ENCODE measurements around the gene VPS13D. TPM values are rescaled to one million over a fixed set of nuclear protein-coding genes. Genes with fewer than 3 reads are reported as not detected.

VPS13D gene
- total and polyA plus RNA-seq, 2 donors: 27.2 to 59.4 TPM

DNA sequence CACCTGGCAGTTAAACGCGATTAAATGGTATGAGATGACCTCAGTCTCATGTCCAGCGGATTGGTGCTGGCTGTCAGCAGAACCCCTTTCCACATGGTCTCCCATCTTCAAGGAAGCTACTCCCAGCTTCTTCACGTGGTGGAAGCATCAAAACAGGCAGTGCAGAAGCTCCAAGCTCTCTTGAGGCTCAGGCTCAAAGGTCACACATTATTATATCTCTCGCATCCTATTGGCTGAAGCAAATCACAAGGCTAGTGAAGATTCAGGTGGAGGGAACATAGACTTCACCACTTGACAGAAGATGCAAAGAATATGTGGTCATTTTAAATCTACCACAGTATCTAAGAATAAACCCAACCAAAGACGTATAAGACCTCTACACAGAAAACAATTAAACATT lies 181.9 kb downstream of the VPS13D start:
- DNase-seq (ENCODE audit: extremely low spot score): no peak
- no peak overlapping the region for H3K4me3 ChIP-seq (ENCODE audit: low read depth, low read length)
- 97% methylated on average over 6 of the region's 6 CpGs for WGBS

DNA sequence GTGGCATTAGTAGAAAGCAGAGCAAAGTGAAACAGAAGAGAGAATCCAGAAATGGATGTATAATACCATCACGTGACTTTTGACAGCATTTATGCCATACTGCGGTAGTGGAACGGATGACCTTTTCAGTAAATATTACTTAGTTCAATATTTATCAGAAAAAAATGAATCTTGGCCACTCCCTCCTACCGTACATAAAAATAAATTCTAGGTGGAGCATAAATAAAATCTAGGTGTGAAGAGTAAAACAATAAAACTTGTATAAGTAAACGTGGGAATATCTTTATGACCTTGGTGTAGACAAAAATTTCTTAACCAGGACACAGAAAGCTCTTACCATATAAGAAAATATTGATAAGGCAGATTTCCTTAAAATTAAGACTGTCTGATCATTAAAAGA lies 182.6 kb downstream of the VPS13D start:
- H3K4me1 ChIP-seq (ENCODE audit: insufficient read depth): no peaks in the 10 kb centered on the region
- no peak overlapping the region for H3K27ac ChIP-seq (ENCODE audit: low read depth)
- H3K36me3 ChIP-seq (ENCODE audit: insufficient read depth): peaks cover 2% of the 10 kb centered on the region
- 94% methylated on average over 5 of the region's 5 CpGs for WGBS
- H3K4me3 ChIP-seq (ENCODE audit: low read depth, low read length): no peak overlapping the region
- no peak for DNase-seq (ENCODE audit: extremely low spot score)

More for the DNA sequence above, 181.9 kb downstream of the VPS13D start:
- H3K27ac ChIP-seq (ENCODE audit: low read depth): no peak overlapping the region
- peaks cover under 1% of the 10 kb centered on the region for H3K36me3 ChIP-seq (ENCODE audit: insufficient read depth)
- no peaks in the 10 kb centered on the region for H3K4me1 ChIP-seq (ENCODE audit: insufficient read depth)

DNA sequence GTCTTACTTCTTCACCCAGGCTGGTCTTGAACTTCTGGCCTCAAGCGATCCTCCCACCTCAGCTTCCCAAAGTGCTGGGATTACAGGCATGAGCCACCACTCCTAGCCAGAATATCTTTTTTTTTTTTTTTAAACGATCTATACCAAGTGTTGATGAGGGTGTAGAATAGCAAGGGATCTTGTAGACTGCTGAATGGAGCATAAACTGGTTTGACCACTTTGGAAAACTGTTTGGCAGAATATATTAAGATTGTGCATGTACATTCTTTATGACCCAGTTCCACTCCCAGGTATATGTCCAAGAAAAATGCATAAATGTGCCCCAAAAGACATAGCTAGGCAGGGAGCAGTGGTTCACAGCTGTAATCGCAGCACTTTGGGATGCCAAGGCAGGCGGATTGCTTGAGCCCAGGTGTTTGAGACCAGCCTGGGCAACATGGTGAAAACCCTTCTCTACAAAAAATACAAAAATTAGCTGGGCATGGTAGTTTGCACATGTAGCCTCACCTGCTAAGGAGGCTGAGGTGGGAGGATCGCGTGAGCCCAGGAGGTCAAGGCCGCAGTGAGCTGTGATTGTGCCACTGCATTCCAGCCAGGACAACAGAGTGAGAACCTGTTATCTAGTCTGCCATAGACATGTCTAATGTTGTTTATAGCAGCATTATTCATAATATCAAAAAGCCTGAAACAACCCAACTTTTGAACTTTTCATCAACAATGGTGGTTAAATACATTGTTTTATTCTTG lies 184.0 kb downstream of the VPS13D start:
- Histone ChIP-seq H3K27ac (ENCODE audit: low read depth) (no peak overlapping the region), H3K4me1 (ENCODE audit: insufficient read depth) (no peaks in the 10 kb centered on the region), H3K4me3 (ENCODE audit: low read depth, low read length) (no peak overlapping the region), H3K36me3 (ENCODE audit: insufficient read depth) (peaks cover 5% of the 10 kb centered on the region)
- DNase-seq (ENCODE audit: extremely low spot score): no peak
- WGBS: 95% methylated on average over 7 of the region's 7 CpGs

DNA sequence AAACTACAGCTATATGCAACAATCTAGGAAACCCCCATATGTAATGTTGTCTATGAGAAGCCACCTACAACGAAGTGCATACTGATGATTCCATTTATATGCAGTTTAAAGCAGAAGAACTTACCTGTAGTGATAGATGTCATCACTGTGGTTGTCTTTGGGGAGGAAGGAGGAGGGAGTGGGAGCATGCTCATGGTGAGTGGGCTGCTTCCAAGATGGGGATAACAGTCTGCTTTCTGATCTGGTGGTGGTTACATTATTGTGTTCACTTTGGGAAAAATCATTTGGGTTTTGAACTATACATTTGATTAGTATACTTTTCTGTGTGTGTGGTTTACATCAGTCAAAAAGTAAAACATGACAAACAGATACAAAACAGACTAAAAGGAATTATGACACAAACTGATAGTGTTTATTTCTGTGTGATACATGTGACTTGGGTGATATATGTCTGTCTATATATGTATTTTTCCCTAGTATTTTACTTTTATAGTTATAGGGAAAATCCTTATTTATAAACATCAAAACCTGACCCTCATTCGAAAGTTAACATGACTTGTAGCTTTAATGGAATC lies 184.7 kb downstream of the VPS13D start:
- H3K27ac ChIP-seq (ENCODE audit: low read depth): no peak overlapping the region
- no peak overlapping the region for H3K4me3 ChIP-seq (ENCODE audit: low read depth, low read length)
- WGBS: 90% methylated on average over 2 of the region's 2 CpGs
- peaks cover 5% of the 10 kb centered on the region for H3K36me3 ChIP-seq (ENCODE audit: insufficient read depth)
- no peaks in the 10 kb centered on the region for H3K4me1 ChIP-seq (ENCODE audit: insufficient read depth)
- no peak for DNase-seq (ENCODE audit: extremely low spot score)

DNA sequence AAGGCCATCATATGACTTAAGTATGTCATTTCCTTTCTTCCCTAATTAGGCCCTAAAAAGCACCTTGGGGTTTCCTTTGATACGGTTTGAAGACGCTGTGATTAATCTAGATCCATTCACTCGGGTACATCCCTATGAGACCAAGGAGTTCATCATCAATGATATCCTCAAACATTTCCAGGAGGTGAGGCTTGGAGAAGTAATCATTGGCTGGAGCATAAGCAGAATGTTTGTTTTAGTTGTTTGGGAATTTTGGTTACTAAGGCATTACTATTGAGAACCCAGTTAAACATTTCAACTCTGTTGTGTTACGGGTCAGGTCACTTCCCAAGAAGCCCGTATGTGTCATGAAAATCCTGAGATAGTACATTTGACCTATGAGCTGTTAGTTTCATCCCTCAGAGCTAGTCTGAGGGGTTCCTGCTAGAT lies 185.2 kb downstream of the VPS13D start:
- no peak for DNase-seq (ENCODE audit: extremely low spot score)
- Histone ChIP-seq H3K4me3 (ENCODE audit: low read depth, low read length) (no peak overlapping the region), H3K36me3 (ENCODE audit: insufficient read depth) (peaks cover 5% of the 10 kb centered on the region), H3K4me1 (ENCODE audit: insufficient read depth) (no peaks in the 10 kb centered on the region), H3K27ac (ENCODE audit: low read depth) (no peak overlapping the region)
- 83% methylated on average over 5 of the region's 5 CpGs for WGBS

DNA sequence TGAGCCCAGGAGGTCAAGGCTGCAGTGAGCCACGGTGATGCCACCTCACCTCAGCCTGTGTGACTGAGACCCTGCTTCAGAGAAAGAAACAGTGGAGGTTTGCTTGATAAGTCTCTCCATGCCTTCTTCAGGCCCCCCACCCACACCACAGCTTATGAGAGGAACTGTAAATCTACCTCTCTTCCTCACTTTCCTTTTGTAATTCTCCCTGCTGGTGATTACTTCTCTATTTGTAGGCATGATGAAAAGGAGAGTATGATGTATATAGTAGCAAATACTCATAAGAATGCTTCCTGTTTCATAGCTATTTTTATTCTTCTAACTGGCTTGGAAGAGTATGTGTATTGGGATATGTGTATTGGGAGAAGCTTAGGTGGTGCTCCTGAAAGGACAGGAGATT lies 186.3 kb downstream of the VPS13D start:
- WGBS: 94% methylated on average over 1 of the region's 1 CpG
- DNase-seq (ENCODE audit: extremely low spot score): no peak
- Histone ChIP-seq H3K27ac (ENCODE audit: low read depth) (no peak overlapping the region), H3K36me3 (ENCODE audit: insufficient read depth) (peaks cover 5% of the 10 kb centered on the region), H3K4me3 (ENCODE audit: low read depth, low read length) (no peak overlapping the region), H3K4me1 (ENCODE audit: insufficient read depth) (no peaks in the 10 kb centered on the region)

DNA sequence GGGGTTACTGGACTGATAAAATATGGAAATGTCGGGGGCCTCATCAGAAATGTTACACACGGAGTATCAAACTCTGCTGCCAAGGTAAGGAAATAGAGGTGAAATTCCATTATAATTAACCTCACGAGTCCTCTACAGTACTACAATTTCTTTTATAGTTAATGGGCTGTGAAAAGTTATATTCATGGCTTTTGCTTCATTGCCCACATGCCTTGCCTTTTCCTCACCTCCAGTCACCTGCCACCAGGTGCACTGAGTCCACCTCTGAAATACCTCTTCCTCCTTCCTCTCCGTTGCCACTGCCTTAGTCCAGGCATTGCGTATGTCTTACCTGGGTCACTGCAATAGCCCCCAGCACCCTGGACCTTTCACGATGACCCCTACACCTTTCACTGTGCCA lies 186.9 kb downstream of the VPS13D start:
- no peak for DNase-seq (ENCODE audit: extremely low spot score)
- 95% methylated on average over 6 of the region's 6 CpGs for WGBS

DNA sequence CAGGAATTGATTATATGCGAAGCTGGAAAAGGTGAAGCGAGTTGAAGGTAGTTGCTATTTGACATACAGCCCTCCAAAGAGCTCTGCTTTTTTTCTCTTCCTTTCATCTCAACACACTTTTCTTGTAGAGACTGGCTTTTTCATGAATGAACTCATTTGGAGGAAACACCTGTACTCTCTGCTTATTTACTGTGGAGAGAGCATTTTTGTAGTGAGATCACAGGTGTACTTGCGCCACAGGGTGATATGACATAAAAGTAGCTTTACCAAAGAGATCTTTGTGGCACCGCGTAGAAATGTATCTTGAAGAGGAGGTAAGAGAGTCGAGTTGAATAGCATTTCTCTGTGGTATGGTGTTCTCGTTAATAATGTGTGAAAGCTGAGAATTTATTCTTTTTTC lies 187.6 kb downstream of the VPS13D start:
- Histone ChIP-seq H3K4me1 (ENCODE audit: insufficient read depth) (no peaks in the 10 kb centered on the region), H3K36me3 (ENCODE audit: insufficient read depth) (peaks cover 5% of the 10 kb centered on the region), H3K4me3 (ENCODE audit: low read depth, low read length) (no peak overlapping the region), H3K27ac (ENCODE audit: low read depth) (no peak overlapping the region)
- 97% methylated on average over 7 of the region's 7 CpGs for WGBS
- DNase-seq (ENCODE audit: extremely low spot score): no peak

More for the DNA sequence above, 186.9 kb downstream of the VPS13D start:
- Histone ChIP-seq H3K36me3 (ENCODE audit: insufficient read depth) (peaks cover 5% of the 10 kb centered on the region), H3K4me3 (ENCODE audit: low read depth, low read length) (no peak overlapping the region), H3K27ac (ENCODE audit: low read depth) (no peak overlapping the region), H3K4me1 (ENCODE audit: insufficient read depth) (no peaks in the 10 kb centered on the region)

DNA sequence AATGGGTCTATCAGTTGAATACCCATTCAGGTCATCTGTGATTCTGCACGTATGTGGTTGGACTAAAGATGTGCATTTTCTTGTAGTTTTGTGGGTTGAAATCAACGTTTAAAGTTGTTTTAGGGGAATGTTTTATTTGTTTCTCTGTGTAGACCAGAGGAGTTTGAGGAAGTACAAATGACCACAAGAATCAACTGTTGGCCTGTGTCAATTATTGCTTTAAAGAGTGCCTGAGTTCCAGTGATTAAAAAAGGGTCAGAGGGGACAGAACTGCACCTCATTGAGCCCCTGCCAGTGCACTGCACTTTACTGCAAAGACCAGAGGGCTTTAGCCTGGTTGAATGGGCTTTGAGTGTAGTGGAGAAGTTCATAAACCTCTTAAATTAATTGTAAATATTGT lies 190.3 kb downstream of the VPS13D start:
- Histone ChIP-seq H3K36me3 (ENCODE audit: insufficient read depth) (peaks cover 5% of the 10 kb centered on the region), H3K27ac (ENCODE audit: low read depth) (no peak overlapping the region), H3K4me1 (ENCODE audit: insufficient read depth) (no peaks in the 10 kb centered on the region), H3K4me3 (ENCODE audit: low read depth, low read length) (no peak overlapping the region)
- DNase-seq (ENCODE audit: extremely low spot score): no peak
- WGBS: 70% methylated on average over 2 of the region's 2 CpGs

DNA sequence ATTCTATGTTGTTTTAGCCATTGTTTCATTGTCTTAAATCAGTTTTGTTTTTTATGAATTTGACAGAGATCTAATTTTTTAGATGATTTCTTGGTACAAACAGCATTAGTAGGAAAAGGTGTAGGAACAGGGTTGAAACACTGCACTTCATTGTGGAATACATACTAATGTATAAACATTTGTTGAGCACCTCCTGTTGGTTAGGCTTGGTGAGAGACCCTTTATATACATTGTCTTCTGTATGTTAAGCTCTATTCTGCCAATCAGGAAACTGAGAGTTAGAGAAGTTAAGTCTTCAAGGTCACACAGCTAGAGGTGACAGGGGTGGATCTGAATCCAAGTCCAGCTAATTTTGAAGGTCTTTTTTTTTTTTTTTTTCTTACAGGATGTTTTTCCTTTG lies 192.7 kb downstream of the VPS13D start:
- no peaks in the 10 kb centered on the region for H3K4me1 ChIP-seq (ENCODE audit: insufficient read depth)
- H3K27ac ChIP-seq (ENCODE audit: low read depth): no peak overlapping the region
- H3K36me3 ChIP-seq (ENCODE audit: insufficient read depth): peaks cover 3% of the 10 kb centered on the region
- H3K4me3 ChIP-seq (ENCODE audit: low read depth, low read length): no peak overlapping the region
- DNase-seq (ENCODE audit: extremely low spot score): no peak

DNA sequence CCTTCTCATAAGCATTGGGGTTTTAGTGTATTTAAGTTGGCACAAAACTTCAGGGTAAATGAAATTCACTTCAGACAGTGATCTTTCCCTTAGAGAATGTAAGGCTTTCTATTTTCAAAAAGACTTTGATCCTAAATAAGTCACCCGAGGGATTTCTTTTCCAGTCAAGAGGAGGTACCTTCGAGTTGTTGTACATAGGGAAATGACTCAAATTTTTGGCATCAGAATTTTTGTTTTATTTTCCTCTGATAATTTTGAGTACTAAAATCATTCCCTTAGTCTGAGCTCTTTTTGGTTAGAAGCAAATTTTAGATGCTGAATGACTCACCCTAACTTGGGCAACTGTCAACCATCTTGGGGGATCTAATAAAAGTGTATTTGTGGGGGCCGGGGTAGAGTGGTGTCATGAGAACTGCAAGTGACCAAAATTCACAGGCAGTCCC lies 194.3 kb downstream of the VPS13D start:
- 37% methylated on average over 3 of the region's 3 CpGs for WGBS
- H3K36me3 ChIP-seq (ENCODE audit: insufficient read depth): no peaks in the 10 kb centered on the region
- DNase-seq (ENCODE audit: extremely low spot score): no peak
- H3K4me1 ChIP-seq (ENCODE audit: insufficient read depth): no peaks in the 10 kb centered on the region
- no peak overlapping the region for H3K4me3 ChIP-seq (ENCODE audit: low read depth, low read length)
- H3K27ac ChIP-seq (ENCODE audit: low read depth): no peak overlapping the region

DNA sequence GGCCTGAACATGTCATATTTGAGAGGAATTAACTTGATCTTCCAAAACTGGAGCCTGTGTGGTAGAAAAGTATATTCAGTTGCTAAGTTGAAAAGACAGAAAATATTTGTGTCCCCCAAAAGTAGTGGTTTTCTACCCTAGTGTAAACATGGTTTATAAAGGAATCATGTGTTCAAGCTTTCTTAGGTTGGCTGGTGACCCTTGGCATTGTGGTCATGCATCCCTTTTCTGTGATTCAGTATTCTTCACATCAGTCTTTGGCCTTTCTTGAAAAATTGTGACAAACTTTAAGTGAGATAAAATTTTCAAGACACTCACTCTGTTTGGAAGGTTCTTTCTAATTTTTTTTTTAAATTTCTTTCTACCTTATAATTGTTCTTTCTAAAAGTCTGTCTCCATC lies 195.0 kb downstream of the VPS13D start:
- Histone ChIP-seq H3K27ac (ENCODE audit: low read depth) (no peak overlapping the region), H3K4me1 (ENCODE audit: insufficient read depth) (no peaks in the 10 kb centered on the region), H3K4me3 (ENCODE audit: low read depth, low read length) (no peak overlapping the region), H3K36me3 (ENCODE audit: insufficient read depth) (no peaks in the 10 kb centered on the region)
- DNase-seq (ENCODE audit: extremely low spot score): no peak

DNA sequence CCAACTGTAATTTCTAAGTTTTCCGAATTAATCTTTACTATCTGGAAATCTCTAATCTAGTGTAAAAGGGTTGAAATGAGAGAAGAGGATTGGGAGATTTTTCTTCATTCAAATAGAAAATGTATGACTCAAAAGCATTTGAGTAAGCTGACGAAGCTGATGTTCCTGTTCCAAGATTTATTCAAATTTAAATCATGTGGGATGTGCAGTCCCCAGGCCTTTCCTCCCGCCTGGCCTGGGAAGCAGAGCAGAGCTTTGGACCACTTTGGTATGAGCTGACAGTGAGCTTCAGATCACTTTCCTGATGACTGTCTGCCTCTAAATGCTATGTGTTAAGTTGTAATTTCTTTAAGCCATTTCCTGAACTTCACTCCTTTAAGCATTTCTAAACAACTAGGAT lies 196.2 kb downstream of the VPS13D start:
- H3K4me1 ChIP-seq (ENCODE audit: insufficient read depth): no peaks in the 10 kb centered on the region
- no peaks in the 10 kb centered on the region for H3K36me3 ChIP-seq (ENCODE audit: insufficient read depth)
- no peak for DNase-seq (ENCODE audit: extremely low spot score)
- WGBS: 71% methylated on average over 3 of the region's 3 CpGs
- H3K4me3 ChIP-seq (ENCODE audit: low read depth, low read length): no peak overlapping the region
- no peak overlapping the region for H3K27ac ChIP-seq (ENCODE audit: low read depth)

DNA sequence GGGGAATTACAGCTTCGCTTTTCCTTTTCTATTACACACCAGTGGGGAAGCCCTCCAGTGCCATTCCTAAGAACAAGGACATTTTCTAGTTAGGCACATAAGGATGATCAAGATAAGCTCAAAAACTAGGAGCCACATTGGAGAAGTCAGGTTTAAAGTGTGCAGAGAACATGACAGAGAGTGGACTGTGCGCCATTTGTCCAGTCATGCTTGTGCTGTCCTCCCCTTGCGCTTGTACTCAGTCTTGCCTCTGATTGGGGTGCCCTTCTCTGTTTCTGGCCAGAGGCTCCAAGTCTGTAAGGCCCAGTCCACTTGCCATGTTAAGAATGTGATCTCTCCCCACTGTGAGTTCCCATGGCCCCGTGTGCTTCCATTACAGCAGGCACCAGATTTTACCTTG lies 198.5 kb downstream of the VPS13D start:
- H3K4me3 ChIP-seq (ENCODE audit: low read depth, low read length): no peak overlapping the region
- H3K4me1 ChIP-seq (ENCODE audit: insufficient read depth): no peaks in the 10 kb centered on the region
- no peak overlapping the region for H3K27ac ChIP-seq (ENCODE audit: low read depth)
- H3K36me3 ChIP-seq (ENCODE audit: insufficient read depth): no peaks in the 10 kb centered on the region
- DNase-seq (ENCODE audit: extremely low spot score): no peak
- WGBS: 94% methylated on average over 4 of the region's 4 CpGs
